HG03095 (cell line): ENCODE data around the gene GNPAT.

ENCODE experiments used
- ATAC-seq: cut with Tn5 transposase; IDR thresholded peaks from one replicate; pipeline ENCODE4 v1.9.1; 2021; ENCODE audit warnings: moderate library complexity; ENCODE audit not compliant: unreplicated experiment

GNPAT gene

GRCh38 chr1:231313661-231314060 lies 72.6 kb downstream of the GNPAT start:
- ATAC-seq, result no peak

- peak; percentile 86 for ATAC-seq
These were observed 74.9 kb downstream of the GNPAT start for GRCh38 chr1:231315887-231316286.

GRCh38 chr1:231317306-231318014 lies 76.4 kb downstream of the GNPAT start:
- ATAC-seq, result no peak

- ATAC-seq, result no peak
These were observed 77.0 kb downstream of the GNPAT start for GRCh38 chr1:231318015-231318355.

- ATAC-seq, result no peak
These were observed 77.6 kb downstream of the GNPAT start for GRCh38 chr1:231318568-231318967.

- ATAC-seq, result no peak
These were observed 78.1 kb downstream of the GNPAT start for GRCh38 chr1:231319080-231319479.

GRCh38 chr1:231322880-231323530 lies 82.0 kb downstream of the GNPAT start:
- ATAC-seq, result no peak

GRCh38 chr1:231324660-231325059 lies 83.6 kb downstream of the GNPAT start:
- ATAC-seq, result no peak

GRCh38 chr1:231326248-231326647 lies 85.2 kb downstream of the GNPAT start:
- ATAC-seq, result no peak
